Measurements from ENCODE around the gene EOLA2.
"Not testable (repeated sequence)": the region's sequence is repeated elsewhere in the genome, so short reads cannot be mapped to it uniquely, and the experiment has no call there.

EOLA2 gene

GRCh38 chrX:149938427-149938880 is at the start of gene EOLA2:
Gene EOLA2, minus strand, starts transcription at chrX:149938491. Its CDS starts 4,617 bp downstream, at chrX:149933874.
- peak; percentile 94 for DNase-seq

- DNase-seq = no peak
Measured at GRCh38 chrX:149987613-149988012, 49.3 kb upstream of the EOLA2 start.

GRCh38 chrX:149984411-149984810 is 46.1 kb upstream of the EOLA2 start:
- DNase-seq = no peak

- no peak for DNase-seq
Measured at GRCh38 chrX:149982310-149982709, 44.0 kb upstream of the EOLA2 start.

GRCh38 chrX:149979126-149979644 is 40.9 kb upstream of the EOLA2 start:
- DNase-seq = no peak

GRCh38 chrX:149962859-149963757 is 24.8 kb upstream of the EOLA2 start:
- peak; percentile 9 for DNase-seq

- DNase-seq = no peak
Measured at GRCh38 chrX:149962010-149962409, 23.7 kb upstream of the EOLA2 start.

GRCh38 chrX:149961572-149961971 is 23.3 kb upstream of the EOLA2 start:
- no peak for DNase-seq

- no peak for DNase-seq
Measured at GRCh38 chrX:149950681-149951080, 12.4 kb upstream of the EOLA2 start.

GRCh38 chrX:149949743-149950436 is 11.6 kb upstream of the EOLA2 start:
- no peak for DNase-seq

- DNase-seq = no peak
Measured at GRCh38 chrX:149948016-149948415, 9.7 kb upstream of the EOLA2 start.

GRCh38 chrX:149946932-149947331 is 8.6 kb upstream of the EOLA2 start:
- DNase-seq = not testable (repeated sequence)

GRCh38 chrX:149945820-149946219 is 7.5 kb upstream of the EOLA2 start:
- DNase-seq = not testable (repeated sequence)

GRCh38 chrX:149945087-149945670 is 6.9 kb upstream of the EOLA2 start:
- not testable (repeated sequence) for DNase-seq

- not testable (repeated sequence) for DNase-seq
Measured at GRCh38 chrX:149940674-149941024, 2.4 kb upstream of the EOLA2 start.

- DNase-seq = peak; percentile 88
Measured at GRCh38 chrX:149939905-149940673, 1.8 kb upstream of the EOLA2 start.

GRCh38 chrX:149939655-149939904 is 1.3 kb upstream of the EOLA2 start:
- no peak for DNase-seq

GRCh38 chrX:149938881-149939654 is 777 bp upstream of the EOLA2 start:
- DNase-seq = peak; percentile 96

- DNase-seq = no peak
Measured at GRCh38 chrX:149937871-149938426, 342 bp downstream of the EOLA2 start.

- not testable (repeated sequence) for DNase-seq
Measured at GRCh38 chrX:149937328-149937727, 963 bp downstream of the EOLA2 start.

- not testable (repeated sequence) for DNase-seq
Measured at GRCh38 chrX:149933547-149933946, 4.7 kb downstream of the EOLA2 start.

- DNase-seq = not testable (repeated sequence)
Measured at GRCh38 chrX:149932970-149933369, 5.3 kb downstream of the EOLA2 start.
